Tibial artery (tissue), 4 donors: ENCODE measurements around the gene AP3B2.

Source experiments
- DNase-seq, 2 donors: peaks; one replicate each; pipeline ENCODE4 v3.0.0-alpha.2; 2019
- H3K27ac ChIP-seq, 2 donors: fragments of 200-600 bp; sonication (generic) in 1 of 2; 1 replicate in 1 of 2; 2 replicates in 1 of 2; pipeline ENCODE4 v1.5.1; 2018 to 2019; ENCODE audit warnings: mild to moderate bottlenecking in 1 of 2
- H3K27me3 ChIP-seq, 2 donors: fragments of 200-600 bp; sonication (generic) in 1 of 2; one replicate each; pipeline versions ENCODE4 v1.5.1 to v1.6.0; 2016 to 2019
- H3K36me3 ChIP-seq, 3 donors: fragments of 200-600 bp; sonication (generic) in 2 of 3; one replicate each; pipeline ENCODE4 v1.5.1; 2016 to 2019; ENCODE audit warnings: mild to moderate bottlenecking in 2 of 3
- H3K4me1 ChIP-seq, 4 donors: fragments of 200-600 bp; sonication (generic) in 2 of 4; 1 replicate in 3 of 4; 2 replicates in 1 of 4; pipeline ENCODE4 v1.5.1; 2016 to 2019
- H3K4me3 ChIP-seq, 2 donors: fragments of 200-600 bp; sonication (generic) in 1 of 2; 1 replicate in 1 of 2; 2 replicates in 1 of 2; pipeline ENCODE4 v1.5.1; 2018 to 2019; ENCODE audit warnings: mild to moderate bottlenecking in 2 of 2
- H3K9me3 ChIP-seq, 3 donors: fragments of 200-600 bp; sonication (generic) in 1 of 3; one replicate each; pipeline ENCODE4 v1.5.1; 2016 to 2019
- intact Hi-C: fragments of 100-400 bp; cut with DNase I; formaldehyde crosslinking; loops from one replicate; pipeline ENCODE4 v1.15.0; 2023; ENCODE audit warnings: low total_unique reads
- TF ChIP-seq, protein P1 (sequence below), 2 experiments: fragments of 200-600 bp in 1 of 2; fragments of 450-650 bp in 1 of 2; IDR thresholded peaks; one replicate each; pipeline ENCODE4 v1.5.1; 2017 to 2019; ENCODE audit warnings: antibody characterized with exemption in 2 of 2, mild to moderate bottlenecking in 1 of 2, moderate library complexity in 1 of 2

Gene AP3B2

GRCh38 chr15:82677720-82678323, 31.9 kb downstream of the AP3B2 start:
- no peak overlapping the region for H3K27ac ChIP-seq
- no peaks in the 10 kb centered on the region for H3K36me3 ChIP-seq
- peaks cover 0 to 10% (median 6%) of the 10 kb centered on the region in 4 donors for H3K4me1 ChIP-seq
- peak in 1 of 2 donors; percentile 17 for DNase-seq
- peaks cover 0 to 32% of the 10 kb centered on the region in 2 donors for H3K27me3 ChIP-seq
- H3K9me3 ChIP-seq, result no peaks in the 10 kb centered on the region
- intact Hi-C loops, result no loop called here
- H3K4me3 ChIP-seq, result no peak overlapping the region
- TF ChIP-seq, protein P1, sequence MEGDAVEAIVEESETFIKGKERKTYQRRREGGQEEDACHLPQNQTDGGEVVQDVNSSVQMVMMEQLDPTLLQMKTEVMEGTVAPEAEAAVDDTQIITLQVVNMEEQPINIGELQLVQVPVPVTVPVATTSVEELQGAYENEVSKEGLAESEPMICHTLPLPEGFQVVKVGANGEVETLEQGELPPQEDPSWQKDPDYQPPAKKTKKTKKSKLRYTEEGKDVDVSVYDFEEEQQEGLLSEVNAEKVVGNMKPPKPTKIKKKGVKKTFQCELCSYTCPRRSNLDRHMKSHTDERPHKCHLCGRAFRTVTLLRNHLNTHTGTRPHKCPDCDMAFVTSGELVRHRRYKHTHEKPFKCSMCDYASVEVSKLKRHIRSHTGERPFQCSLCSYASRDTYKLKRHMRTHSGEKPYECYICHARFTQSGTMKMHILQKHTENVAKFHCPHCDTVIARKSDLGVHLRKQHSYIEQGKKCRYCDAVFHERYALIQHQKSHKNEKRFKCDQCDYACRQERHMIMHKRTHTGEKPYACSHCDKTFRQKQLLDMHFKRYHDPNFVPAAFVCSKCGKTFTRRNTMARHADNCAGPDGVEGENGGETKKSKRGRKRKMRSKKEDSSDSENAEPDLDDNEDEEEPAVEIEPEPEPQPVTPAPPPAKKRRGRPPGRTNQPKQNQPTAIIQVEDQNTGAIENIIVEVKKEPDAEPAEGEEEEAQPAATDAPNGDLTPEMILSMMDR (IDR thresholded peaks at IDR 0.05), result no peak

- H3K27ac ChIP-seq, result no peak overlapping the region
- H3K36me3 ChIP-seq, result no peaks in the 10 kb centered on the region
- intact Hi-C loops, result no loop called here
- TF ChIP-seq, protein P1 (IDR thresholded peaks at IDR 0.05), result no peak
- DNase-seq, result peak in 1 of 2 donors; percentile 25
- no peaks in the 10 kb centered on the region for H3K9me3 ChIP-seq
- peaks cover 0 to 13% of the 10 kb centered on the region in 2 donors for H3K27me3 ChIP-seq
- no peak overlapping the region for H3K4me3 ChIP-seq
- peaks cover 0 to 1% (median 0%) of the 10 kb centered on the region in 4 donors for H3K4me1 ChIP-seq
Observed at GRCh38 chr15:82674873-82675272, 34.8 kb downstream of the AP3B2 start.

- intact Hi-C loops, result no loop called here
Observed at GRCh38 chr15:82670699-82671098, 39.0 kb downstream of the AP3B2 start.

DNA sequence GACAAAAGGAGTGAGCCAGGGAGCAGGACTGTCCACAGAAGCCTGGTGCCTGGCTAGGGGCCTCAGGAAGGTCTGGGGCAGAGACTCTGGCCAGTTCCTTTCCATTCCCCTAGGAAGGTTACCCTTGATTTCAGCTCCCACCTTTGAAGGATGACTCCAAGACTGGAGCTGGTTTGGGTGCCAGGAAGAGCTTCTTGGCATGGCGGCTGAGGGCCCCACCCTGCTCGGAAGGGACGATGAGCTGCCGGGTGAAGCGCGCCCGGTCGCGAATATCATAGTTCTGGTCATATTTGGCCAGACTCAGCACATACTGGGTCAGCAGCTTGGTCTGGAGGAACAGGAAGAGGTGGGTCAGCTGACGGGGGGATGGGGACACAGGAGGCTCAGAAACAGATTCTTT, 43.1 kb downstream of the AP3B2 start:
- intact Hi-C loops, result no loop called here
- Histone ChIP-seq H3K4me1 (no peaks in the 10 kb centered on the region), H3K4me3 (no peak overlapping the region), H3K36me3 (no peaks in the 10 kb centered on the region), H3K27ac (no peak overlapping the region), H3K9me3 (no peaks in the 10 kb centered on the region), H3K27me3 (peaks cover 0 to 9% of the 10 kb centered on the region in 2 donors)
- DNase-seq, result peak in 1 of 2 donors; percentile 12
- TF ChIP-seq, protein P1 (IDR thresholded peaks at IDR 0.05), result no peak

More at GRCh38 chr15:82670699-82671098, 39.0 kb downstream of the AP3B2 start:
- Histone ChIP-seq H3K36me3 (no peaks in the 10 kb centered on the region), H3K9me3 (no peaks in the 10 kb centered on the region), H3K27ac (no peak overlapping the region), H3K4me1 (no peaks in the 10 kb centered on the region), H3K4me3 (no peak overlapping the region), H3K27me3 (no peaks in the 10 kb centered on the region)
- TF ChIP-seq, protein P1 (IDR thresholded peaks at IDR 0.05), result no peak
- no peak for DNase-seq

DNA sequence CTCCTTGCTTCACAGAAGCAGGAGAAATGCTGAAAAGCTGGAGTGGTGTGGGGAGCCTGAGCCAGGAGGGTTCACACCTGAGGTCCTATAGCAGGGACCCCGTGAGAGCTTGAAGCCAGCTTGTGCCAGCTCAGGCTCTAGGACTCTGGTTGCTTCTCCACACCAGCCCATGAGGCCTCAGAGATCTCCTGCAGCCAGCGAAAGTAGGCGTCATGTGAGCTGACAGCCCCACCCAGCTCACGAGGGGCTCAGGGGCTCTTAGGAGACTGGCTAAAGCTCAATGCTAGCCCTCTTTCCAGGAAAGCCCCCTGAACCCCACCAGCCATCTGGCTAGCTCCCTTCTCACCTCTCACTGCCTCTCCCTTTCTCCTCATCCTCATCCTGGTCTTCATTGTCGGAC, 45.7 kb downstream of the AP3B2 start:
- Histone ChIP-seq H3K9me3 (no peaks in the 10 kb centered on the region), H3K27ac (no peak overlapping the region), H3K36me3 (no peaks in the 10 kb centered on the region), H3K4me3 (no peak overlapping the region), H3K4me1 (no peaks in the 10 kb centered on the region), H3K27me3 (peaks cover 0 to 9% of the 10 kb centered on the region in 2 donors)
- DNase-seq, result no peak
- TF ChIP-seq, protein P1 (IDR thresholded peaks at IDR 0.05), result no peak
- intact Hi-C loops, result no loop called here
